ENCODE data around the gene PLEKHA1.

PLEKHA1 gene

DNA sequence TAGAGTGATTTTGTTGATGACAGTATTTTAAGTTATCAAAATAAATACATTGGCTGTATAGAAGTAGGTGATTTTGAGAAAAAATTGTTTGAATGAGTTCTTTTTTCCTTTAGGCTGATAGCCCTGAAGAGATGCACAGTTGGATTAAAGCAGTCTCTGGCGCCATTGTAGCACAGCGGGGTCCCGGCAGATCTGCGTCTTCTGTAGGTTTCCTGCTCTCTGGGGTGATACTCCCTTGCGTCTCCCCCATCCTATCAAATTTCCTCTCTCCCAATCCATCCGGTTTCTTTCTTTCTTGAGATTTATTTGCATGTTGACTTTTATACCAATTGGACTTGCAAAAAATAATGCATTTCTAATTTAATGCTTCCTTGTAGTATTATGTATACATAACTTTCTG lies 52.3 kb downstream of the PLEKHA1 start:
- FAIRE-seq, result no peak

DNA sequence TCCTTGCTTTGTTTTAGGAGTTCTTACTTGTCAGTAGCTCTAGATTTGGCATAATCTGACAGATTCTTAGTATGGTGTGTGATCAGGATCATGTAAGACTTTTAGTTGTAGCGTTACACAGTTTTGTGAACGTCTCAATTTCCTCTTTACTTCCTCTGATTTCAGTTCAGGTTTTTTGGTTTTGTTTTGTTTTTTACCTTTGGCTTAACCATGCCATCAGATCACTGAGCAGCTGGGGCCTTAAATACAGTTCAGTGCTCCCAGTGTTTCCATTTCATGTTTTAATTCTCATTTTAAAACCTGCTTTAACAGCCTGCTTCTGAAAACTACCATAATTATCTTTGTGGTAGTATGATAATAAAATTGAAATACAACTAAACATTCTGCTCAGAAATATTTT lies 52.8 kb downstream of the PLEKHA1 start:
- no peak for FAIRE-seq

GRCh38 chr10:122435212-122435827 lies 60.8 kb downstream of the PLEKHA1 start:
- peak; percentile 99 for FAIRE-seq

DNA sequence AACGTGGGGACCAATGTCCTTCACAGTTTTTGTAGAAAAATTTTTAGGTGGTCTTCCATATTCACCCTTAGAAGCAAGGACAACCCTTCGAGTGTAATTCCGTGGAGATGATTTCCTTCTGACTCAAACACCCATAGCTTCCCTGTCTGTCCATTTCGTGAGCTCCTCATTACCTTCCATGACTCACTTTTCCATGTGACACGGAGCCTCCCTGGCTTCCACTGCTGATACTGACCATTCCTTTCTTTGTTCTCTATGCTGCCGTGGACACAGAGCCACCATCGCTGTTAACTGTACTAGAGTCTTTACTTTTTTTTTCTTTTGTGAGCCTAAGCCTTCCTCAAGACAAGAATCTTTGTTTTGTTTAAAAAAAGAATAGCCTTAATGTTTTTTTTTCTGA lies 67.5 kb downstream of the PLEKHA1 start:
- FAIRE-seq, result no peak

DNA sequence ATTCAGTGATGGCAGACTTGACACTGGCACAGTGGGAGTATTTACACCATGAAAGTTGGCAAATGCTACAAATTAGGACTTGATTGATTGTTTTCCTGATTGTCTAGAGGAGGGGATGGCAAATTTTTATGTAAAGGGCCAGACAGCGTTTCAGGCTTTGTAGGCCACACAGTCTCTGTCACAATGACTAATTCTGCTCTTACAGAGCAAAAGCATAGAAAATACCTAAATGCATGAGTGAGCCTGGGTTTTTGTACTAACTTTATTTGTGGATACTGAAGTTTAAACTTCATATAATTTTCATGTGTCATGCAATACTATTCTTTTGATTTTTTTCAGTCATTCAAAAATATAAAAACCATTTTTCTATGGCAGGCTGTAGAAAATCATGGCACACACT lies 71.0 kb downstream of the PLEKHA1 start:
- FAIRE-seq, result no peak

GRCh38 chr10:122445904-122446303 lies 71.4 kb downstream of the PLEKHA1 start:
- FAIRE-seq, result no peak

GRCh38 chr10:122446668-122447423 lies 72.3 kb downstream of the PLEKHA1 start:
- no peak for FAIRE-seq

GRCh38 chr10:122448600-122448999 lies 74.1 kb downstream of the PLEKHA1 start:
- no peak for FAIRE-seq

DNA sequence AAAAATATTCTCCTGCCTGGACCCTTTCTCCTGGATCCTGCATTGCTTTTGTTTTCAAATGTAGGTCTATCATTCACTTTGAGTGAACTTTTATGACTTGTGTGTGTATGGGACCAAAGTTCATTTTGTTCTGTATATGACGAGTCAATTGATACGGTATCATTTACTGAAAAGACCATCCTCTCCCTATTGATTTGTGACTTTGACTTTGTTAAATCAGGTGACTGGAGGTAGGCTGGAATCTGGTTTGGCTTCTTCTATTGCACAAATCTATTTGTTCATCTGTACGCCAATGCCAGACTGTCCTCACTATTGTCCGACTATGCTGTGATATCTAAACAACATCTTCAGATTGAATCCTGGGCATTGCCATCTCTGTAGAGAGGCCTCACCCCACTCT lies 74.6 kb downstream of the PLEKHA1 start:
- no peak for FAIRE-seq

- no peak for FAIRE-seq
These were observed 76.0 kb downstream of the PLEKHA1 start for GRCh38 chr10:122450353-122450990.

DNA sequence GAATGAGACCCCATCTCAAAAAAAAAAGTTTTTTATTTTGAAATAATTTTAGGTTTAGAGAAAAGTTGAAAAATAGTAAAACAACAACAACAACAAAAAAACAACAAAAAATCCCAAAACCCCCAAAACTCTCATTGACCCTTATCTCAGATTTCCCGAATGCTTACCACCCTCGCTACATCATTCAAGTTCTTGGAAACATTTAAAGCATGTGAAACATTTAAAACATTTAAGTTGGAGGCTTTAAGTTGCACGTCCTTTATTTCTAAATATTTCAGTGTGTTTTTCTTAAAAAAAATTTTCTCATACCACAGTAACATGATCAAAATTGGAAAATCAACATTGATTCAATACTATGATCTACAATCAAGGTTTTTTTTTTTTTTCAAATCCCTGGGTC lies 79.6 kb downstream of the PLEKHA1 start:
- FAIRE-seq, result no peak

- FAIRE-seq, result no peak
These were observed 80.1 kb downstream of the PLEKHA1 start, which contains the start of gene ARMS2 for GRCh38 chr10:122454603-122455080. Gene ARMS2 (plus strand): TSS chr10:122454653. CDS start chr10:122454728, 75 bp downstream.

- no peak for FAIRE-seq
These were observed 81.0 kb downstream of the PLEKHA1 start for GRCh38 chr10:122455376-122456079.

DNA sequence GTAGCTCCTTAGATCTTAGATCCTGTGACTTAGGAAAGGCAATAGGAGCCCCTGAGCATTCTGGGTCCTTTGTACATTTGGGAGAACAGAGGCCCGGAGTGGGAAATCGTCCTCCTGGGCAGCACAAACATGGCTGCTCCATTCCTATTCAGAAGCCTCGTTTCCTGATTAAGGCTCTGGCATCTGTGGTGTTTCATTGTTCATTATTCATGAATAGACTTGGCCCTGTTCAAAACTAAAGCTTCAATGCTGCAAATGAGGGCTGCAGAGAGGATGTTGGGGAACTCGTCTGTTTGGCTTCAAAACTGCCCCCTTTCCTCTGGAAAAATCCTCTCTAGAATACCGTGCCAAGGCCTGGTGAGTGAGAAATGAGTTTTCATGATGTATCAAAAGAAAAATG lies 83.4 kb downstream of the PLEKHA1 start:
- no peak for FAIRE-seq

DNA sequence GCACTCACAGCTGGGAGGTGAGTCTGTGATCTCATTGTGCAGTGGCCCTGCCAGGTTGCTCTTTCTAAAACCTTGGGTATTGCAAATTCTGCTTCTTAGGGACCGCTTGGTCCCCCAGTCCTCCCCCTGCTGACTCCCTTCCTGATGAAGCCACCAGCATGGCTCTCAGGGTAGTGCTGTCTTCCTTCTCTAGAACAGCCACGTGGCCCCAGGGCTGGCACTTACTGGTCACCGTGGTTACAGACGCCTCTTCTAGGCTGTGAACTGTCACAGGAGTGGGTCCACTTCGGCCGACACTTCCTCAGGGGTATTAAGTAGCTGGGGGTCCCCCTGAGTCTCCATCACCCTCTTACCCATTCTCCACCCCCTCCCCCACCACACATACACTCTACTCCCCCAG lies 84.2 kb downstream of the PLEKHA1 start:
- FAIRE-seq, result no peak

GRCh38 chr10:122459561-122460273 lies 85.2 kb downstream of the PLEKHA1 start:
- no peak for FAIRE-seq

GRCh38 chr10:122460891-122461293 lies 86.4 kb downstream of the PLEKHA1 start:
- no peak for FAIRE-seq

GRCh38 chr10:122461367-122461728 lies 86.8 kb downstream of the PLEKHA1 start, which contains the start of gene HTRA1:
Gene HTRA1 (plus strand): TSS chr10:122461553. CDS start chr10:122461653, 100 bp downstream.
- no peak for FAIRE-seq

DNA sequence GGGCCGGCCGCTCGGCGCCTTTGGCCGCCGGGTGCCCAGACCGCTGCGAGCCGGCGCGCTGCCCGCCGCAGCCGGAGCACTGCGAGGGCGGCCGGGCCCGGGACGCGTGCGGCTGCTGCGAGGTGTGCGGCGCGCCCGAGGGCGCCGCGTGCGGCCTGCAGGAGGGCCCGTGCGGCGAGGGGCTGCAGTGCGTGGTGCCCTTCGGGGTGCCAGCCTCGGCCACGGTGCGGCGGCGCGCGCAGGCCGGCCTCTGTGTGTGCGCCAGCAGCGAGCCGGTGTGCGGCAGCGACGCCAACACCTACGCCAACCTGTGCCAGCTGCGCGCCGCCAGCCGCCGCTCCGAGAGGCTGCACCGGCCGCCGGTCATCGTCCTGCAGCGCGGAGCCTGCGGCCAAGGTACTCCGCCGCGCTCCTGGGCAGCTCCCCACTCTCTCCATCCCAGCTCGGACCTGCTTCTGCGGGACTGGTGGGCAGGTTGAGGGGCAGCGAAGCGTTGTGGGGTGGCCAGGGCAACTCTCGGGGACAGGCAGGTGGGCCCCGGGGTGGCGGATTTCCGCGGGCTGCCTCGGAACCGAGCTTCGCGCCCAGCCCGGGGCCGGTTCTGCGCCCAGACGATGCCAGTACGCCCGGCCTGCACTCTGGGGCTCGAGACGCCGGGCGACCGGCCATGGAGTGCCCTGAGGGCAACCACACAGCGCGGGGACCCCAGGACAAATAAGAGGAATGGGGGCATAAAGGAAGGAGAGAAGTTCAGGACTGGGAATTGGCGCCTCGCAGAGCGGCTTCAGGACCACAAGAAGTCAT lies 87.4 kb downstream of the PLEKHA1 start:
- FAIRE-seq, result no peak

- no peak for FAIRE-seq
These were observed 88.3 kb downstream of the PLEKHA1 start for GRCh38 chr10:122462533-122463465.

All from endometrium (tissue), 2 donors.